Daoy (cell line): ENCODE measurements around the gene PCDHA9. TPM values are rescaled to one million over a fixed set of nuclear protein-coding genes. Genes with fewer than 3 reads are reported as not detected.
"Not testable (repeated sequence)": the region's sequence is repeated elsewhere in the genome, so short reads cannot be mapped to it uniquely, and the experiment has no call there.

Experiments
- DNase-seq: peaks from one replicate; pipeline ENCODE4 v3.0.0-alpha.2; 2015; ENCODE audit warnings: low read depth
- total RNA-seq: library from RNA; depleted of rRNA; stranded (reverse); fragments of >200 nt; shearing (Covaris generic); gene quantifications from 2 replicates; pipeline ENCODE4 v1.2.3, GENCODE V29; 2014; rRNA removed

PCDHA9 gene, protein sequence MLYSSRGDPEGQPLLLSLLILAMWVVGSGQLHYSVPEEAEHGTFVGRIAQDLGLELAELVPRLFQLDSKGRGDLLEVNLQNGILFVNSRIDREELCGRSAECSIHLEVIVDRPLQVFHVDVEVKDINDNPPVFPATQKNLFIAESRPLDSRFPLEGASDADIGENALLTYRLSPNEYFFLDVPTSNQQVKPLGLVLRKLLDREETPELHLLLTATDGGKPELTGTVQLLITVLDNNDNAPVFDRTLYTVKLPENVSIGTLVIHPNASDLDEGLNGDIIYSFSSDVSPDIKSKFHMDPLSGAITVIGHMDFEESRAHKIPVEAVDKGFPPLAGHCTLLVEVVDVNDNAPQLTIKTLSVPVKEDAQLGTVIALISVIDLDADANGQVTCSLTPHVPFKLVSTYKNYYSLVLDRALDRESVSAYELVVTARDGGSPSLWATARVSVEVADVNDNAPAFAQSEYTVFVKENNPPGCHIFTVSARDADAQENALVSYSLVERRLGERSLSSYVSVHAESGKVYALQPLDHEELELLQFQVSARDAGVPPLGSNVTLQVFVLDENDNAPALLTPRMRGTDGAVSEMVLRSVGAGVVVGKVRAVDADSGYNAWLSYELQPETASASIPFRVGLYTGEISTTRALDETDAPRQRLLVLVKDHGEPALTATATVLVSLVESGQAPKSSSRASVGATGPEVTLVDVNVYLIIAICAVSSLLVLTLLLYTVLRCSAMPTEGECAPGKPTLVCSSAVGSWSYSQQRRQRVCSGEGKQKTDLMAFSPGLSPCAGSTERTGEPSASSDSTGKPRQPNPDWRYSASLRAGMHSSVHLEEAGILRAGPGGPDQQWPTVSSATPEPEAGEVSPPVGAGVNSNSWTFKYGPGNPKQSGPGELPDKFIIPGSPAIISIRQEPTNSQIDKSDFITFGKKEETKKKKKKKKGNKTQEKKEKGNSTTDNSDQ
- total RNA-seq: 0.11 and 0.51 TPM in 2 replicates

DNA sequence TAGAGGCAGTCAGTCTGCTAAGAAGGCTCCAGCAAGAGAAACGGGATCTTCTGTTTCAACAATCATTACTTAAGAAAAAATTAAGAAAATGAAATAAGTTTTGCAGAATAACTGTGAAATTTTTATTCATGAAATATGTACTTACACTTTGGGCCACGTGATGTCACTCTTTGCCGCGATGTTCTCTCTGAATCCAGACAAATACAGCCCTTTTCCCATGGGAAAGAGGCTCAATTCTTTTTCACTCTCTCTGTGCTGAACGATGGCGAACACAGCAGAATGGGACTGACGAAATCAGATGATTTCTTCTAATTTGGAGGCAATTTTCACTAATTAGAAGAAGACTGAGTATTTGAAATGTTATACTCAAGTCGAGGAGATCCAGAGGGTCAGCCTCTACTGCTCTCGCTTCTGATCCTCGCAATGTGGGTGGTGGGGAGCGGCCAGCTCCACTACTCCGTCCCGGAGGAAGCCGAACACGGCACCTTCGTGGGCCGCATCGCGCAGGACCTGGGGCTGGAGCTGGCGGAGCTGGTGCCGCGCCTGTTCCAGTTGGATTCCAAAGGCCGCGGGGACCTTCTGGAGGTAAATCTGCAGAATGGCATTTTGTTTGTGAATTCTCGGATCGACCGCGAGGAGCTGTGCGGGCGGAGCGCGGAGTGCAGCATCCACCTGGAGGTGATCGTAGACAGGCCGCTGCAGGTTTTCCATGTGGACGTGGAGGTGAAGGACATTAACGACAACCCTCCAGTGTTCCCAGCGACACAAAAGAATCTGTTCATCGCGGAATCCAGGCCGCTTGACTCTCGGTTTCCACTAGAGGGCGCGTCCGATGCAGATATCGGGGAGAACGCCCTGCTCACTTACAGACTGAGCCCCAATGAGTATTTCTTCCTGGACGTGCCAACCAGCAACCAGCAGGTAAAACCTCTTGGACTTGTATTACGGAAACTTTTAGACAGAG lies at the start of gene PCDHA9:
TSS of gene PCDHA9 (plus strand) at position 244 of the 964 bp plus-strand sequence. CDS start at position 358, 114 bp downstream.
- not testable (repeated sequence) for DNase-seq

DNA sequence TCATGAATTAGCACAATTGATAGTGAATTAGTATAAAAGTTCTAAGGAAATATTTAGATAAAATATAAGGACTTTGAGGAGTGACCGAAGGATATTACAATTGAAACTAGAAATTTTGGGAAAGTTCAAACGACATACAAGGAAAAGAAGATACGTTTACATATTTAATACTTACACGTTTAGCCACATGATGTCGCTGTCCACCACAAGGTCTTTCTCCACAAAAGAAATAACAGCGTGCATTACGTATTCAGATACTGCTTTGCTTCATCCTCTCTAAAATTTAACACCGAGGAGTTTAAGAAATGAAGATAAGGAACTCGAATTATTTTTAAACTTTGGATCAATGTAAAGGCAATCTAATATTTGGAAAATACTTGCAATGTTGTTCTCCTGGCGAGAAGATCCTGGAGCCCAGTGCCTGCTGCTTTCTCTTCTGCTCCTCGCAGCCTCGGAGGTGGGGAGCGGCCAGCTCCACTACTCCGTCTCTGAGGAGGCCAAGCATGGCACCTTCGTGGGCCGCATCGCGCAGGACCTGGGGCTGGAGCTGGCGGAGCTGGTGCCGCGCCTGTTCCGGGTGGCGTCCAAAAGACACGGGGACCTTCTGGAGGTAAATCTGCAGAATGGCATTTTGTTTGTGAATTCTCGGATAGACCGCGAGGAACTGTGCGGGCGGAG lies 47.2 kb upstream of the PCDHA9 start, which contains the start of gene PCDHA3:
TSS of gene PCDHA3 (plus strand) at position 242 of the 678 bp plus-strand sequence.
- DNase-seq: peak; percentile 33

DNA sequence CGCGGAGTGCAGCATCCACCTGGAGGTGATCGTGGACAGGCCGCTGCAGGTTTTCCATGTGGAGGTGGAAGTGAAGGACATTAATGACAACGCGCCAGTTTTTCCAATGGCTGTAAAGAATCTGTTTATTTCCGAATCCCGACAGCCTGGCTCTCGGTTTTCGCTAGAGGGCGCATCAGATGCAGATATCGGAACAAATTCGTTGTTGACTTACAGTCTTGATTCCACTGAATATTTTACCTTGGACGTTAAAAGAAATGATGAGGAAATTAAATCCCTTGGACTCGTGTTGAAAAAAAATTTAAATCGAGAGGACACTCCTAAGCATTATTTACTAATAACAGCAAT lies 46.7 kb upstream of the PCDHA9 start:
- DNase-seq: no peak

DNA sequence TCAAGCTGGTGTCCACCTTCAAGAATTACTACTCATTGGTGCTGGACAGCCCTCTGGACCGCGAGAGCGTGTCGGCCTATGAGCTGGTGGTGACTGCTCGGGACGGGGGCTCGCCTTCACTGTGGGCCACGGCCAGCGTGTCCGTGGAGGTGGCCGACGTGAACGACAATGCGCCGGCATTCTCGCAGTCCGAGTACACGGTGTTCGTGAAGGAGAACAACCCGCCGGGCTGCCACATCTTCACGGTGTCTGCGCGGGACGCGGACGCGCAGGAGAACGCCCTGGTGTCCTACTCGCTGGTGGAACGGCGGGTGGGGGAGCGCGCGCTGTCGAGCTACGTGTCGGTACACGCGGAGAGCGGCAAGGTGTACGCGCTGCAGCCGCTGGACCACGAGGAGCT lies 45.8 kb upstream of the PCDHA9 start:
- not testable (repeated sequence) for DNase-seq

DNA sequence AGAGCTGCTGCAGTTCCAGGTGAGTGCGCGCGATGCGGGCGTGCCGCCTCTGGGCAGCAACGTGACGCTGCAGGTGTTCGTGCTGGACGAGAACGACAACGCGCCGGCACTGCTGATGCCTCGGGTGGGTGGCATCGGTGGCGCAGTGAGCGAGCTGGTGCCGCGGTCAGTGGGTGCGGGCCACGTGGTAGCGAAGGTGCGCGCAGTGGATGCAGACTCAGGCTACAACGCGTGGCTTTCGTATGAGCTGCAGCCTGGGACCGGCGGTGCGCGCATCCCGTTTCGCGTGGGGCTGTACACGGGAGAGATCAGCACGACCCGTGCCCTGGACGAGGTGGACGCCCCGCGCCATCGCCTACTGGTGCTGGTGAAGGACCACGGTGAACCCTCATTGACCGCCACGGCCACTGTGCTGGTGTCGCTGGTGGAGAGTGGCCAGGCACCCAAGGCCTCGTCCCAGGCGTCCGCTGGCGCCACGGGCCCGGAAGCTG lies 45.4 kb upstream of the PCDHA9 start:
- no peak for DNase-seq

DNA sequence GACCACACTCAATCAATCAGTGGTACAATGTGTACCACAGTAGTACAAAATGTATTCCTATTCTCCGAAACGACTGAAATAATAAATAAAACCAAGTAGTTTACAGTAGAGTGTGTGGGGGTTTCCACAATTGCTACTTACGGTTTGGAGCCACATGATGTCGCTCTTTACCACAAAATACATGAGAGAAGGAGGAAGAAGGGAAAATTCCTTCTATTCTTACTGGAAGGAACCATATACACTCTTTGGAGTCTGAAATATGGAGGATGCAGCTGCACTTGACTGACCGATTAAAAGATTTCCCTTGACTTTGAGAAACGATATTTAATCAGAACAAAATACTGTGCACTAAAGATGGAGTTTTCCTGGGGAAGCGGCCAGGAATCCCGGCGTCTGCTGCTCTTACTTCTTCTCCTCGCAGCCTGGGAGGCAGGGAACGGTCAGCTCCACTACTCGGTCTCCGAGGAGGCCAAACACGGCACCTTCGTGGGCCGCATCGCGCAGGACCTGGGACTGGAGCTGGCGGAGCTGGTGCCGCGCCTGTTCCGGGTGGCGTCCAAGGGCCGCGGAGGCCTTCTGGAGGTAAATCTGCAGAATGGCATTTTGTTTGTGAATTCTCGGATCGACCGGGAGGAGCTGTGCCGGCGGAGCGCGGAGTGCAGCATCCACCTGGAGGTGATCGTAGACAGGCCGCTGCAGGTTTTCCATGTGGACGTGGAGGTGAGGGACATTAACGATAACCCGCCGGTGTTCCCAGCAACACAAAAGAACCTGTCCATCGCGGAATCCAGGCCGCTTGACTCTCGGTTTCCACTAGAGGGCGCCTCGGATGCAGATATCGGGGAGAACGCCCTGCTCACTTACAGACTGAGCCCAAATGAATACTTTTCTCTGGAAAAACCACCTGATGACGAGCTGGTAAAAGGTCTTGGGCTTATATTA lies 41.1 kb upstream of the PCDHA9 start, which contains the start of gene PCDHA4:
TSS of gene PCDHA4 (plus strand) at position 235 of the 942 bp plus-strand sequence.
- DNase-seq: peak; percentile 76

DNA sequence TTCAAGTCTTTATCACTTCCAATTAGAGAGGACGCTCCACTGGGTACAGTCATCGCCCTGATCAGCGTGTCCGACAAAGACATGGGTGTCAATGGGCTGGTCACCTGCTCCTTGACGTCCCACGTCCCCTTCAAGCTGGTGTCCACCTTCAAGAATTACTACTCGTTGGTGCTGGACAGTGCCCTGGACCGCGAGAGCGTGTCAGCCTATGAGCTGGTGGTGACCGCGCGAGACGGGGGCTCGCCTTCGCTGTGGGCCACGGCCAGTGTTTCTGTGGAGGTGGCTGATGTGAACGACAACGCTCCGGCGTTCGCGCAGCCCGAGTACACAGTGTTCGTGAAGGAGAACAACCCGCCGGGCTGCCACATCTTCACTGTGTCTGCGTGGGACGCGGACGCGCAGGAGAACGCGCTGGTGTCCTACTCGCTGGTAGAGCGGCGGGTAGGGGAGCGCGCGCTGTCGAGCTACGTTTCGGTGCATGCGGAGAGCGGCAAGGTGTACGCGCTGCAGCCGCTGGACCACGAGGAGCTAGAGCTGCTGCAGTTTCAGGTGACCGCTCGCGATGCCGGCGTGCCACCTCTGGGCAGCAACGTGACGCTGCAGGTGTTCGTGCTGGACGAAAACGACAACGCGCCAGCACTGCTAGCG lies 39.8 kb upstream of the PCDHA9 start:
- DNase-seq: not testable (repeated sequence)

DNA sequence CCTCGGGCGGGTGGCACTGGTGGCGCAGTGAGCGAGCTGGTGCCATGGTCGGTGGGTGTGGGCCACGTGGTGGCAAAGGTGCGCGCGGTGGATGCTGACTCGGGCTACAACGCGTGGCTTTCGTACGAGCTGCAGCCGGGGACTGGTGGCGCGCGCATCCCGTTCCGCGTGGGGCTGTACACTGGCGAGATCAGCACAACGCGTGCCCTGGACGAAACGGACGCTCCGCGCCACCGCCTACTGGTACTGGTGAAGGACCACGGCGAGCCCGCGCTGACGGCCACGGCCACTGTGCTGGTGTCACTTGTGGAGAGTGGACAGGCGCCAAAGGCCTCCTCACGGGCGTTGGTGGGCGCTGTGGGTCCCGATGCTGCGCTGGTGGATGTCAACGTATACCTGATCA lies 39.3 kb upstream of the PCDHA9 start:
- DNase-seq: no peak

DNA sequence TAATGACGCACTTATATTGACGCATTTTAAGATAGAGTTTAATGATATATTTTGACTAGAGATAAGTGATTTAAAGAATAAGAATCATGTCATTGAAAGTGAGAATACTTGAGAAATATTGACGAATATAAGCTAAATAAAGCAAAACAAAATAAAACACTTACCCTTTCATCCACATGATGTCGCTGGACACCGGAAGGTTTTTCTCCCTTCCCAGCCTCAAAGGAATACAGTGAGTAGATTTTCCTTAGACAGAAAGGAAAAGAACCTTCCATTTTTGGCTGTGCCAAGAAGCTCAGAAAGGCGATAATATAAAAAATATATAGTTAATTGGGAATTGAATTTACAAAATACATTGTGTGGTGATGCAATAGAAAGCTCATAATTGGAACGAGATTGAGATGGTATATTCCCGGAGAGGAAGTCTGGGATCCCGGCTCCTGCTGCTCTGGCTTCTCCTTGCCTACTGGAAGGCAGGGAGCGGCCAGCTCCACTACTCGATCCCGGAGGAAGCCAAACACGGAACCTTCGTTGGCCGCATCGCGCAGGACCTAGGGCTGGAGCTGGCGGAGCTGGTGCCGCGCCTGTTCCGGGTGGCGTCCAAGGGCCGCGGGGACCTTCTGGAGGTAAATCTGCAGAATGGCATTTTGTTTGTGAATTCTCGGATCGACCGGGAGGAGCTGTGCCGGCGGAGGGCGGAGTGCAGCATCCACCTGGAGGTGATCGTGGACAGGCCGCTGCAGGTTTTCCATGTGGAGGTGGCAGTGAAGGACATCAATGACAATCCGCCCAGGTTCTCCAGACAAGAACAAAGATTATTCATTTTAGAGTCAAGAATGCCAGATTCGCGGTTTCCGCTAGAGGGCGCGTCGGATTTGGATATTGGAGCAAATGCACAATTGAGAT lies 26.6 kb upstream of the PCDHA9 start, which contains the start of gene PCDHA5:
TSS of gene PCDHA5 (plus strand) at position 239 of the 906 bp plus-strand sequence.
- no peak for DNase-seq

DNA sequence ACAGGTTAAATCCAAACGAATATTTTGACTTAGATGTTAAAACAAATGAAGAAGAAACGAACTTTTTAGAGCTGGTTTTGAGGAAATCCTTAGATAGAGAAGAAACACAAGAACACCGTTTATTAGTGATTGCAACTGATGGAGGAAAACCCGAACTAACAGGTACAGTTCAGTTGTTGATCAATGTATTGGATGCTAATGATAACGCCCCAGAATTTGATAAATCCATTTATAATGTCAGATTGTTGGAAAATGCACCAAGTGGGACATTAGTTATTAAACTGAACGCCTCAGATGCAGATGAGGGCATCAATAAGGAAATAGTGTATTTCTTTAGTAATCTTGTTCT lies 25.9 kb upstream of the PCDHA9 start:
- no peak for DNase-seq

DNA sequence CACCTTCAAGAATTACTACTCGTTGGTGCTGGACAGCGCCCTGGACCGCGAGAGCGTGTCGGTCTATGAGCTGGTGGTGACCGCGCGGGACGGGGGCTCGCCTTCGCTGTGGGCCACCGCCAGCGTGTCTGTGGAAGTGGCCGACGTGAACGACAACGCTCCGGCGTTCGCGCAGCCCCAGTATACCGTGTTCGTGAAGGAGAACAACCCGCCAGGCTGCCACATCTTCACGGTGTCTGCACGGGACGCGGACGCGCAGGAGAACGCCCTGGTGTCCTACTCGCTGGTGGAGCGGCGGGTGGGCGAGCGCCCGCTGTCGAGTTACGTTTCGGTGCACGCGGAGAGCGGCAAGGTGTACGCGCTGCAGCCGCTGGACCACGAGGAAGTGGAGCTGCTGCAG lies 25.2 kb upstream of the PCDHA9 start:
- DNase-seq: not testable (repeated sequence)

DNA sequence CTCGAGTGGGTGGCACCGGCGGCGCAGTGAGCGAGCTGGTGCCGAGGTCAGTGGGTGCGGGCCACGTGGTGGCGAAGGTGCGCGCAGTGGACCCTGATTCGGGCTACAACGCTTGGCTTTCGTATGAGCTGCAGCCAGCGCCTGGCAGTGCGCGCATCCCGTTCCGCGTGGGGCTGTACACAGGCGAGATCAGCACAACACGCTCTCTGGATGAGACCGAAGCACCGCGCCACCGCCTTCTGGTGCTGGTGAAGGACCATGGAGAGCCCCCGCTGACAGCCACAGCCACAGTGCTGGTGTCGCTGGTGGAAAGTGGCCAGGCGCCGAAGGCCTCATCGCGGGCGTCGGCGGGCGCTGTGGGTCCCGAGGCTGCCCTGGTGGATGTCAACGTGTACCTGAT lies 24.7 kb upstream of the PCDHA9 start:
- DNase-seq: no peak

DNA sequence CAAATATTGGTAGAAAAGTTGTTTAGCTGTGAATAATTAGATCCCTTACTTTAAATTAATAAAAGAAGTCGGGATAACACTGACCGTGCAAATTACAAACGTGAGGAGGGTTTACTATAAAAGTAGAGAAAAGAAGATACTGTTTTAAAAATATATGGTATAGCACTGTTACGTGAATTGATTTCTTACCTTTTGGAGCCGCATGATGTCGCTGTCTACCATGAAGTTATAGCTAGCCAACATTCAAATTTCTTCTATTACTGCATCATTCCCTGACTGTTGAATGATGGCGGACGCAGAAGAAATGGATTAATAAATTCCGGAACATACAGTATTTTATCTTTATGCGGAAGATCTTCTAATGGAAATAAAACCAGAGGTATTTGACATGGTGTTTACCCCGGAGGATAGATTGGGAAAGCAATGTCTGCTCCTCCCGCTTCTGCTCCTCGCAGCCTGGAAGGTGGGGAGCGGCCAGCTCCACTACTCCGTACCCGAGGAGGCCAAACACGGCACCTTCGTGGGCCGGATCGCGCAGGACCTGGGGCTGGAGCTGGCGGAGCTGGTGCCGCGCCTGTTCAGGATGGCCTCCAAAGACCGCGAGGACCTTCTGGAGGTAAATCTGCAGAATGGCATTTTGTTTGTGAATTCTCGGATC lies 20.3 kb upstream of the PCDHA9 start, which contains the start of gene PCDHA6:
TSS of gene PCDHA6 (plus strand) at position 257 of the 658 bp plus-strand sequence. CDS start at position 389, 132 bp downstream.
- DNase-seq: peak; percentile 48

DNA sequence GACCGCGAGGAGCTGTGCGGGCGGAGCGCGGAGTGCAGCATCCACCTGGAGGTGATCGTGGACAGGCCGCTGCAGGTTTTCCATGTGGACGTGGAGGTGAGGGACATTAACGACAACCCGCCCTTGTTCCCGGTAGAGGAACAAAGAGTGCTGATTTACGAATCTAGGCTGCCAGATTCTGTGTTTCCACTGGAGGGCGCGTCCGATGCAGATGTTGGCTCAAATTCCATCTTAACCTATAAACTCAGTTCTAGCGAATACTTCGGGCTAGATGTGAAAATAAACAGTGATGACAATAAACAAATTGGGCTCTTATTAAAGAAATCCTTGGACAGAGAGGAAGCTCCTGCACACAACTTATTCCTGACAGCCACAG lies 19.8 kb upstream of the PCDHA9 start:
- DNase-seq: peak; percentile 42

DNA sequence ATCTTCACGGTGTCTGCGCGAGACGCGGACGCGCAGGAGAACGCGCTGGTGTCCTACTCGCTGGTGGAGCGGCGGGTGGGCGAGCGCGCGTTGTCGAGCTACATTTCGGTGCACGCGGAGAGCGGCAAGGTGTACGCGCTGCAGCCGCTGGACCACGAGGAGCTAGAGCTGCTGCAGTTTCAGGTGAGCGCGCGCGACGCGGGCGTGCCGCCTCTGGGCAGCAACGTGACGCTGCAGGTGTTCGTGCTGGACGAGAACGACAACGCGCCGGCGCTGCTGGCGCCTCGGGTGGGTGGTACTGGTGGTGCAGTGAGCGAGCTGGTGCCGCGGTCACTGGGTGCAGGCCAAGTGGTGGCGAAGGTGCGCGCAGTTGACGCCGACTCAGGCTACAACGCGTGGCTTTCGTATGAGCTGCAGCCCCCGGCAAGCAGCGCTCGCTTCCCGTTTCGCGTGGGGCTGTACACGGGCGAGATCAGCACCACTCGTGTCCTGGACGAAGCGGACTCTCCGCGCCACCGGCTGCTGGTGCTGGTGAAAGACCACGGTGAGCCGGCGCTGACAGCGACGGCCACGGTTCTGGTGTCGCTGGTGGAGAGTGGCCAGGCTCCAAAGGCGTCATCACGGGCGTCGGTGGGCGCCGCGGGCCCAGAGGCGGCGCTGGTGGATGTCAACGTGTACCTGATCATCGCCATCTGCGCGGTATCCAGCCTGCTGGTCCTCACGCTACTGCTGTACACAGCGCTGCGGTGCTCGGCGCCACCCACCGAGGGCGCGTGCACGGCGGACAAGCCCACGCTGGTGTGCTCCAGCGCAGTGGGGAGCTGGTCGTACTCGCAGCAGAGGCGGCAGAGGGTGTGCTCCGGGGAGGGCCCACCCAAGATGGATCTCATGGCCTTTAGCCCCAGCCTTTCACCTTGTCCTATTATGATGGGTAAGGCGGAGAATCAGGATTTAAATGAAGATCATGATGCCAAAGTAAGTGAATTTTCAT lies 18.4 kb upstream of the PCDHA9 start:
- not testable (repeated sequence) for DNase-seq

DNA sequence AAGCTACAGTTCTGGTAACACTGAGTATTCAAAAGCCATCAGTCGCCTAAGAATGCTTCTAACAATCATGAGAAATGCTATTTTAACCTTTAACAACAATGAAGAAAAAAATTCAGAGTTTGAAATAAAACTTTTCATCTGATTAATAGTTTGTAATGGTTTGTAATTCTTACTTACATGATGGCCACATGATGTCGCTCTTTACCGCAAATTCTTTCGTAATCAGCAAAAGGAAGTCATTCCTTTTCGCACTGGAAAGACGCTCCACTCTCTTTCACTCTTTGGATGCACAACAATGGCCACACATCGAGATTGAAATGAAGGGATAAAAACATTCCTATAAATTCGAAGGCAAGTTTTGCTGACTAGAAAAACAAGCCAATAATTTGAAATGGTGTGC lies 14.2 kb upstream of the PCDHA9 start, which contains the start of gene PCDHA7:
TSS of gene PCDHA7 (plus strand) at position 277 of the 400 bp plus-strand sequence. CDS start at position 392, 115 bp downstream.
- DNase-seq: no peak
